ENCODE results near the gene MRO. TPM values are rescaled to one million over a fixed set of nuclear protein-coding genes. Genes with fewer than 3 reads are reported as not detected.

MRO gene
- total and polyA plus RNA-seq, 2 experiments from 2014 or later, result not detected

- H3K9me3 ChIP-seq (ENCODE audit: low read depth), result no peaks in the 10 kb centered on the region
- H3K27me3 ChIP-seq, result no peaks in the 10 kb centered on the region
- H3K36me3 ChIP-seq, result no peaks in the 10 kb centered on the region
- H3K27ac ChIP-seq, result no peak overlapping the region
- TF ChIP-seq CTCF (IDR thresholded peaks at IDR 0.05; ENCODE audit: low read depth, low read length), result no peak
- no peak overlapping the region for H3K4me3 ChIP-seq
- H3K4me1 ChIP-seq (ENCODE audit: low read depth), result peaks cover 13% of the 10 kb centered on the region
- no peak for DNase-seq (ENCODE audit: low read depth in 1 of 2, low spot score in 1 of 2)
Measured at GRCh38 chr18:50850307-50851065, 30.7 kb upstream of the MRO start.

- Histone ChIP-seq H3K36me3 (no peaks in the 10 kb centered on the region), H3K4me3 (no peak overlapping the region), H3K27ac (no peak overlapping the region), H3K9me3 (ENCODE audit: low read depth) (no peaks in the 10 kb centered on the region), H3K27me3 (no peaks in the 10 kb centered on the region), H3K4me1 (ENCODE audit: low read depth) (peaks cover 13% of the 10 kb centered on the region)
- peak in 1 of 2 donors; percentile 46 for DNase-seq (ENCODE audit: low read depth in 1 of 2, low spot score in 1 of 2)
- TF ChIP-seq CTCF (IDR thresholded peaks at IDR 0.05; ENCODE audit: low read depth, low read length), result no peak
Measured at GRCh38 chr18:50849419-50849821, 29.6 kb upstream of the MRO start.

- Histone ChIP-seq H3K27me3 (no peaks in the 10 kb centered on the region), H3K9me3 (ENCODE audit: low read depth) (no peaks in the 10 kb centered on the region), H3K4me1 (ENCODE audit: low read depth) (peaks cover 13% of the 10 kb centered on the region), H3K36me3 (no peaks in the 10 kb centered on the region), H3K4me3 (no peak overlapping the region), H3K27ac (no peak overlapping the region)
- no peak for TF ChIP-seq CTCF (IDR thresholded peaks at IDR 0.05; ENCODE audit: low read depth, low read length)
- DNase-seq (ENCODE audit: low read depth in 1 of 2, low spot score in 1 of 2), result no peak
Measured at GRCh38 chr18:50848991-50849390, 29.2 kb upstream of the MRO start.

- H3K27me3 ChIP-seq, result no peaks in the 10 kb centered on the region
- H3K4me3 ChIP-seq, result no peak overlapping the region
- peak in 1 of 2 donors; percentile 52 for DNase-seq (ENCODE audit: low read depth in 1 of 2, low spot score in 1 of 2)
- no peaks in the 10 kb centered on the region for H3K36me3 ChIP-seq
- TF ChIP-seq CTCF (IDR thresholded peaks at IDR 0.05; ENCODE audit: low read depth, low read length), result no peak
- no peak overlapping the region for H3K27ac ChIP-seq
- peaks cover 13% of the 10 kb centered on the region for H3K4me1 ChIP-seq (ENCODE audit: low read depth)
- no peaks in the 10 kb centered on the region for H3K9me3 ChIP-seq (ENCODE audit: low read depth)
Measured at GRCh38 chr18:50848061-50848551, 28.3 kb upstream of the MRO start.

GRCh38 chr18:50847192-50847591 is 27.4 kb upstream of the MRO start:
- Histone ChIP-seq H3K4me1 (ENCODE audit: low read depth) (peaks cover 13% of the 10 kb centered on the region), H3K9me3 (ENCODE audit: low read depth) (no peaks in the 10 kb centered on the region), H3K27ac (peak overlapping the region; percentile 30), H3K4me3 (no peak overlapping the region), H3K27me3 (no peaks in the 10 kb centered on the region), H3K36me3 (no peaks in the 10 kb centered on the region)
- no peak for TF ChIP-seq CTCF (IDR thresholded peaks at IDR 0.05; ENCODE audit: low read depth, low read length)
- peak in 1 of 2 donors; percentile 60 for DNase-seq (ENCODE audit: low read depth in 1 of 2, low spot score in 1 of 2)
